H9 (cell line): ENCODE measurements around the gene KRR1. TPM values are rescaled to one million over a fixed set of nuclear protein-coding genes. Genes with fewer than 3 reads are reported as not detected.

Experiments
- DNase-seq: peaks from one replicate; pipeline ENCODE4 v3.0.0-alpha.2; 2017
- H2AFZ ChIP-seq: one replicate; pipeline ENCODE4 v1.6.1; 2013; ENCODE audit warnings: mild to moderate bottlenecking, low read length, control low read depth, moderate library complexity
- H2AK5ac ChIP-seq: 2 replicates; pipeline ENCODE4 v1.6.1; 2013; ENCODE audit warnings: low read length, control low read depth, mixed read lengths; ENCODE audit not compliant: insufficient read length
- H2BK120ac ChIP-seq: one replicate; pipeline ENCODE4 v1.6.1; 2013; ENCODE audit warnings: low read depth, mild to moderate bottlenecking, low read length, control low read depth, inconsistent platforms; ENCODE audit not compliant: poor library complexity, severe bottlenecking
- H2BK12ac ChIP-seq: 2 replicates; pipeline ENCODE4 v1.6.1; 2013; ENCODE audit warnings: low read length, control low read depth, mixed read lengths, low read depth; ENCODE audit not compliant: insufficient read length
- H2BK15ac ChIP-seq: 2 replicates; pipeline ENCODE4 v1.6.1; 2013; ENCODE audit warnings: low read depth, low read length, control low read depth
- H2BK20ac ChIP-seq: one replicate; pipeline ENCODE4 v1.6.1; 2013; ENCODE audit warnings: low read depth, mild to moderate bottlenecking, low read length, control low read depth, inconsistent platforms; ENCODE audit not compliant: poor library complexity, severe bottlenecking
- H2BK5ac ChIP-seq: 2 replicates; pipeline ENCODE4 v1.6.1; 2013; ENCODE audit warnings: low read length, control low read depth, mixed read lengths; ENCODE audit not compliant: insufficient read length
- H3K14ac ChIP-seq: 2 replicates; pipeline ENCODE4 v1.6.1; 2013; ENCODE audit warnings: low read length, control low read depth; ENCODE audit not compliant: insufficient read depth
- H3K18ac ChIP-seq: 2 replicates; pipeline ENCODE4 v1.6.1; 2013; ENCODE audit warnings: low read depth, mild to moderate bottlenecking, mixed read lengths, low read length, control low read depth; ENCODE audit not compliant: insufficient read length
- H3K23ac ChIP-seq: 2 replicates; pipeline ENCODE4 v1.6.1; 2013; ENCODE audit warnings: low read length, control low read depth, mixed read lengths, low read depth; ENCODE audit not compliant: insufficient read length
- H3K23me2 ChIP-seq: 2 replicates; pipeline ENCODE4 v1.6.1; 2013; ENCODE audit warnings: low read depth, mild to moderate bottlenecking, mixed read lengths, low read length, control low read depth; ENCODE audit not compliant: insufficient read length, poor library complexity, severe bottlenecking
- H3K27ac ChIP-seq: 2 replicates; pipeline ENCODE4 v1.5.1; 2013; ENCODE audit warnings: low read length, control low read depth, mixed read lengths, low read depth; ENCODE audit not compliant: insufficient read length
- H3K27me3 ChIP-seq: 2 replicates; pipeline ENCODE4 v1.6.1; 2013; ENCODE audit warnings: low read length, control low read depth, inconsistent platforms; ENCODE audit not compliant: insufficient read depth
- H3K4ac ChIP-seq: 2 replicates; pipeline ENCODE4 v1.6.1; 2013; ENCODE audit warnings: low read depth, mild to moderate bottlenecking, control low read depth, inconsistent platforms, low read length, moderate library complexity
- H3K4me1 ChIP-seq: 2 replicates; pipeline ENCODE4 v1.6.1; 2013; ENCODE audit warnings: low read length, control low read depth, inconsistent platforms; ENCODE audit not compliant: insufficient read depth
- H3K4me2 ChIP-seq: 2 replicates; pipeline ENCODE4 v1.6.1; 2013; ENCODE audit warnings: low read length, control low read depth, mixed read lengths; ENCODE audit not compliant: insufficient read length, insufficient read depth
- H3K56ac ChIP-seq: 2 replicates; pipeline ENCODE4 v1.6.1; 2013; ENCODE audit warnings: low read depth, mild to moderate bottlenecking, mixed read lengths, low read length, control low read depth; ENCODE audit not compliant: insufficient read length
- H3K79me1 ChIP-seq: 2 replicates; pipeline ENCODE4 v1.6.1; 2013; ENCODE audit warnings: low read depth, mild to moderate bottlenecking, moderate library complexity, low read length, control low read depth, inconsistent platforms; ENCODE audit not compliant: insufficient read depth, poor library complexity, severe bottlenecking
- H3K79me2 ChIP-seq: 2 replicates; pipeline ENCODE4 v1.6.1; 2013; ENCODE audit warnings: low read length, control low read depth, inconsistent platforms; ENCODE audit not compliant: insufficient read depth
- H3K9ac ChIP-seq: 2 replicates; pipeline ENCODE4 v1.6.1; 2013; ENCODE audit warnings: low read length, control low read depth, mixed read lengths; ENCODE audit not compliant: insufficient read length; ENCODE audit errors: extremely low read depth
- H3K9me3 ChIP-seq: one replicate; pipeline ENCODE4 v1.6.1; 2013; ENCODE audit warnings: low read depth, low read length, inconsistent platforms; ENCODE audit not compliant: control insufficient read depth
- H3T11ph ChIP-seq: one replicate; pipeline ENCODE4 v1.6.1; 2013; ENCODE audit warnings: mild to moderate bottlenecking, low read length, control low read depth, inconsistent platforms
- H4K20me1 ChIP-seq: one replicate; pipeline ENCODE4 v1.6.1; 2013; ENCODE audit not compliant: control insufficient read depth, insufficient read length, insufficient read depth
- H4K5ac ChIP-seq: 2 replicates; pipeline ENCODE4 v1.6.1; 2013; ENCODE audit warnings: low read depth, mild to moderate bottlenecking, mixed read lengths, low read length, control low read depth; ENCODE audit not compliant: insufficient read length
- H4K8ac ChIP-seq: replicated peaks from 2 replicates; pipeline ENCODE4 v1.6.1; 2013; ENCODE audit warnings: low read length, control low read depth, mixed read lengths, low read depth; ENCODE audit not compliant: insufficient read length
- H4K91ac ChIP-seq: 2 replicates; pipeline ENCODE4 v1.6.1; 2013; ENCODE audit warnings: low read depth, mild to moderate bottlenecking, moderate library complexity, mixed read lengths, low read length, control low read depth; ENCODE audit not compliant: insufficient read length
- H3K27ac Mint-ChIP-seq, 3 experiments: 2 replicates in 2 of 3; 3 replicates in 1 of 3; pipeline ENCODE4 v1.8.0; 2020 to 2021; ENCODE audit warnings: mixed read lengths in 3 of 3, mild to moderate bottlenecking in 1 of 3, moderate library complexity in 1 of 3
- H3K27me3 Mint-ChIP-seq: 2 replicates; pipeline ENCODE4 v1.8.0; 2021; ENCODE audit warnings: low read depth, mild to moderate bottlenecking, moderate library complexity, mixed read lengths
- H3K36me3 Mint-ChIP-seq, 3 experiments: 2 replicates in 2 of 3; 3 replicates in 1 of 3; pipeline ENCODE4 v1.8.0; 2020 to 2021; ENCODE audit warnings: low read depth in 3 of 3, mixed read lengths in 3 of 3; ENCODE audit not compliant: insufficient read depth in 1 of 3
- H3K4me1 Mint-ChIP-seq, 2 experiments: 2 replicates each; pipeline ENCODE4 v1.8.0; 2020; ENCODE audit warnings: mixed read lengths in 2 of 2
- H3K4me3 Mint-ChIP-seq, 2 experiments: 2 replicates in 1 of 2; 3 replicates in 1 of 2; pipeline ENCODE4 v1.8.0; 2020 to 2021; ENCODE audit warnings: mild to moderate bottlenecking in 2 of 2, mixed read lengths in 2 of 2, moderate library complexity in 1 of 2
- H3K9me3 Mint-ChIP-seq, 2 experiments: 2 replicates in 1 of 2; 3 replicates in 1 of 2; pipeline ENCODE4 v1.8.0; 2020; ENCODE audit warnings: mild to moderate bottlenecking in 2 of 2, mixed read lengths in 2 of 2, moderate library complexity in 1 of 2
- CTCF ChIP-seq: fragments of 200-600 bp; sonication (generic); conservative IDR thresholded peaks from 3 replicates; pipeline ENCODE4 v1.8.0; 2021; ENCODE audit warnings: antibody characterized with exemption, mild to moderate bottlenecking
- WGBS: extraction: QIAGEN DNeasy Blood & Tissue Kit; methylation state at CpG from one replicate; pipeline ENCODE4 v1.1.7; 2013; ENCODE audit warnings: missing lambda C conversion rate, low lambda C conversion rate, mixed read lengths; ENCODE audit not compliant: insufficient read length; ENCODE audit errors: extremely low coverage; 5-methylcytosine and 5-hydroxymethylcytosine counted together
- total RNA-seq: library from RNA; stranded (reverse); gene quantifications from 2 replicates; pipeline ENCODE4 v1.2.1, GENCODE V29; 2021

KRR1 gene
- total RNA-seq, 1 experiment from 2014 or later = 88.9 TPM

- no CpG with 5 or more reads among the region's 4 CpGs for WGBS
- Histone ChIP-seq H2AFZ (no peak overlapping the region), H4K8ac (no peak overlapping the region)
These were observed 63.6 kb downstream of the KRR1 start for GRCh38 chr12:75447691-75448393.

More at GRCh38 chr12:75447691-75448393, 63.6 kb downstream of the KRR1 start:
- Histone ChIP-seq H3K4me1 (no peaks in the 10 kb centered on the region), H3K56ac (no peak overlapping the region), H3K23ac (no peak overlapping the region), H3K4me2 (no peak overlapping the region), H2BK20ac (no peak overlapping the region), H3K18ac (no peak overlapping the region), H2BK15ac (no peak overlapping the region), H3K27me3 (no peaks in the 10 kb centered on the region), H3K14ac (no peak overlapping the region), H2AK5ac (no peak overlapping the region), H2BK12ac (no peak overlapping the region), H4K91ac (no peak overlapping the region), H3K9ac (no peak overlapping the region), H3K9me3 (no peaks in the 10 kb centered on the region), H3K27ac (no peak overlapping the region), H2BK120ac (no peak overlapping the region), H3K23me2 (no peaks in the 10 kb centered on the region), H4K5ac (no peak overlapping the region), H4K20me1 (no peaks in the 10 kb centered on the region), H2BK5ac (no peak overlapping the region), H3T11ph (no peak overlapping the region), H3K79me1 (no peaks in the 10 kb centered on the region), H3K4ac (no peak overlapping the region), H3K79me2 (no peaks in the 10 kb centered on the region)
- no peaks in the 10 kb centered on the region for H3K9me3 Mint-ChIP-seq
- H3K27ac Mint-ChIP-seq = no peak overlapping the region
- no peak overlapping the region for H3K4me3 Mint-ChIP-seq
- no peaks in the 10 kb centered on the region for H3K36me3 Mint-ChIP-seq
- H3K27me3 Mint-ChIP-seq = no peaks in the 10 kb centered on the region
- no peaks in the 10 kb centered on the region for H3K4me1 Mint-ChIP-seq
- no peak for TF ChIP-seq CTCF
- no peak for DNase-seq
